ENCODE data around the gene MAG.
"Not testable (repeated sequence)": the region's sequence is repeated elsewhere in the genome, so short reads cannot be mapped to it uniquely, and the experiment has no call there.

The MAG gene

GRCh38 chr19:35286101-35286500 is 5.9 kb upstream of the MAG start:
- H3K9me3 ChIP-seq (ENCODE audit: insufficient read depth, low read depth, low read length); H3K4me1 ChIP-seq (ENCODE audit: insufficient read depth, low read length); H3K9ac ChIP-seq (ENCODE audit: low read depth, low read length); H3K4me3 ChIP-seq (ENCODE audit: low read length); H3K27me3 ChIP-seq (ENCODE audit: insufficient read depth, low read length); H3K36me3 ChIP-seq (ENCODE audit: insufficient read depth, low read length); H3K27ac ChIP-seq (ENCODE audit: low read depth, low read length): not testable (repeated sequence)
- 92% methylated on average over 5 of the region's 5 CpGs for WGBS

GRCh38 chr19:35287713-35288112 is 4.2 kb upstream of the MAG start:
- Histone ChIP-seq H3K9me3 (ENCODE audit: insufficient read depth, low read depth, low read length) (no peaks in the 10 kb centered on the region), H3K4me3 (ENCODE audit: low read length) (no peak overlapping the region), H3K36me3 (ENCODE audit: insufficient read depth, low read length) (no peaks in the 10 kb centered on the region), H3K4me1 (ENCODE audit: insufficient read depth, low read length) (peaks cover 9% of the 10 kb centered on the region), H3K27me3 (ENCODE audit: insufficient read depth, low read length) (no peaks in the 10 kb centered on the region), H3K9ac (ENCODE audit: low read depth, low read length) (no peak overlapping the region), H3K27ac (ENCODE audit: low read depth, low read length) (no peak overlapping the region)
- 95% methylated on average over 10 of the region's 10 CpGs for WGBS

DNA sequence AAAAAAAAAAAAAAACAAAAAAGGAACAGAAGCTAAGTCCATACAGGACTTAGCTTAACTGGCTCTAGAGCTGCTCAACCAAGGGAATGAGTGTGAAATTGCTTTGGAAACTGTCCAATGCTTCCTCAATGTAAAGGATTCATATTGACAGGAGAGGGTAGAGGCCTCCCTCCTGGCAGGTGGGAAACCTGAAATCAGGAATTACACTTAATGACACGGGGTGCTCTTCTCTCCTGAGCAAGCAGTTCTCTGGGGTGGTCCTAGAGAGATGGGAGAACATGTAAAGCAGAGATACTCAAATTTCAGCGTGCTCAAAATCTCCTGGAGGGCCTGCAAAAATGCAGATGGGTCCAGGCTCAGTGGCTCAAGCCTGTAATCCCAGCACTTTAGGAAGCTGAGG is 3.6 kb upstream of the MAG start:
- H3K27me3 ChIP-seq (ENCODE audit: insufficient read depth, low read length), result no peaks in the 10 kb centered on the region
- H3K27ac ChIP-seq (ENCODE audit: low read depth, low read length), result no peak overlapping the region
- H3K4me3 ChIP-seq (ENCODE audit: low read length), result no peak overlapping the region
- no peaks in the 10 kb centered on the region for H3K9me3 ChIP-seq (ENCODE audit: insufficient read depth, low read depth, low read length)
- 83% methylated on average over 2 of the region's 2 CpGs for WGBS
- peaks cover 9% of the 10 kb centered on the region for H3K4me1 ChIP-seq (ENCODE audit: insufficient read depth, low read length)
- H3K36me3 ChIP-seq (ENCODE audit: insufficient read depth, low read length), result no peaks in the 10 kb centered on the region
- H3K9ac ChIP-seq (ENCODE audit: low read depth, low read length), result no peak overlapping the region

DNA sequence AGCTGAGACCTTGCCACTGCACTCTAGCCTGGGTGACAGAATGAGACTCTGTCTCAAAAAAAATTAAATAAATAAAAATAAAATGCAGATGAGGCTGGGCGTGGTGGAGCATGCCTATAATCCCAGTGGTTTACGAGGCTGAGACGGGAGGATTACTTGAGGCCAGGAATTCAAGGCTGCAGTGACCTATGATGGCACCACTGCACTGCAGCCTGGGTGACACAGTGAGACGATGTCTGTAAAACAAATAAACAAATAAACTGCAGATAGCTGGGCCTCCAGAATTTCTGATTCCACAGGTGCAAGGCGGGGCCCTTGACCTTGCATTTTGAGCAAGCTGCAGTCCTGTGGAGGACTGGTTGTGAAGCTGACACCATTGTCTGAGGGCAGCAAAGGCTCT is 3.1 kb upstream of the MAG start:
- H3K36me3 ChIP-seq (ENCODE audit: insufficient read depth, low read length), result no peaks in the 10 kb centered on the region

DNA sequence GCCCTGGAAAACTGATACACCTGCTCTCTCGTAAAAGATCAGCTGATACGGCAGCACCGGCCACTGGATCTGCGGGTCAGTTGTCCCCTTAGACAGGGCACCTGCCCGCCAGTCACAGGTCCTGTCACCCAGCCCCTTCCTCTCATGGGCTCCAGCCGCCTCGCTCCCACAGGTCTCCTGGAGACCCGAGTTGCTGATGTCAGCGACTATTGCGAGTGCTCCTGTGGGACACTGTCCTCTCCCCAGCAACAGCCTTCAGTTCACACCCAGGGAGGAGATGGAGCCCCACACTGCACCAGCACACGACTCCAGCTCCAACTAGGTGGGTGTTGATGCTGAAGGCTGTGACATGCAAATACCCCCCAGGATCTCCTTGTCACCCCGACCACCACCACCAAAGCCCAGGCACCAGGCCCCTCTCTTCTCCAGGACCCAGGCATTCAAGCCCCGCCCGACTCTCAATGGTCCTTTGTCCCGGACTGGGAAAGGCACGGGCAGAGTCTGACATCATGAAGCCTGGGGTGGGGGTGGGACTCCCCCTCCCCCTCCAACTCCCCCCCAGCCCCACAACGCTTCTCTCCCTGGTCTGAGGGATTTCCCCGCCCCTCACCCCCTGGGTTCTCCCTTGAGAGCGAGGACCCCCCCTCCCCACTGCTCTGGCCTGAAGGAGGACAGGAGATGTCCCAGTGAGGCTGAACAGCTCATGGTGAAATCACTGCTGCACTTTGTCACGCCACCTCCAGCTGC is 1.4 kb upstream of the MAG start:
- Histone ChIP-seq H3K27ac (ENCODE audit: low read depth, low read length) (no peak overlapping the region), H3K9ac (ENCODE audit: low read depth, low read length) (no peak overlapping the region), H3K27me3 (ENCODE audit: insufficient read depth, low read length) (no peaks in the 10 kb centered on the region), H3K4me3 (ENCODE audit: low read length) (no peak overlapping the region), H3K4me1 (ENCODE audit: insufficient read depth, low read length) (peaks cover 6% of the 10 kb centered on the region; the same call in 1 of the 2 replicates), H3K9me3 (ENCODE audit: insufficient read depth, low read depth, low read length) (no peaks in the 10 kb centered on the region), H3K36me3 (ENCODE audit: insufficient read depth, low read length) (no peaks in the 10 kb centered on the region)
- WGBS, result 84% methylated on average over 16 of the region's 20 CpGs

More for the DNA sequence above, 3.1 kb upstream of the MAG start:
- Histone ChIP-seq H3K4me3 (ENCODE audit: low read length) (no peak overlapping the region), H3K9me3 (ENCODE audit: insufficient read depth, low read depth, low read length) (no peaks in the 10 kb centered on the region), H3K4me1 (ENCODE audit: insufficient read depth, low read length) (peaks cover 12% of the 10 kb centered on the region), H3K27ac (ENCODE audit: low read depth, low read length) (no peak overlapping the region), H3K27me3 (ENCODE audit: insufficient read depth, low read length) (no peaks in the 10 kb centered on the region), H3K9ac (ENCODE audit: low read depth, low read length) (no peak overlapping the region)
- 88% methylated on average over 5 of the region's 5 CpGs for WGBS

GRCh38 chr19:35291259-35291658 is 702 bp upstream of the MAG start:
- Histone ChIP-seq H3K36me3 (ENCODE audit: insufficient read depth, low read length) (no peaks in the 10 kb centered on the region), H3K4me3 (ENCODE audit: low read length) (no peak overlapping the region), H3K27me3 (ENCODE audit: insufficient read depth, low read length) (no peaks in the 10 kb centered on the region), H3K4me1 (ENCODE audit: insufficient read depth, low read length) (peaks cover 6% of the 10 kb centered on the region; the same call in 1 of the 2 replicates), H3K9ac (ENCODE audit: low read depth, low read length) (no peak overlapping the region), H3K9me3 (ENCODE audit: insufficient read depth, low read depth, low read length) (no peaks in the 10 kb centered on the region), H3K27ac (ENCODE audit: low read depth, low read length) (no peak overlapping the region)
- whole genome bisulfite sequencing, result 83% methylated on average over 6 of the region's 6 CpGs

DNA sequence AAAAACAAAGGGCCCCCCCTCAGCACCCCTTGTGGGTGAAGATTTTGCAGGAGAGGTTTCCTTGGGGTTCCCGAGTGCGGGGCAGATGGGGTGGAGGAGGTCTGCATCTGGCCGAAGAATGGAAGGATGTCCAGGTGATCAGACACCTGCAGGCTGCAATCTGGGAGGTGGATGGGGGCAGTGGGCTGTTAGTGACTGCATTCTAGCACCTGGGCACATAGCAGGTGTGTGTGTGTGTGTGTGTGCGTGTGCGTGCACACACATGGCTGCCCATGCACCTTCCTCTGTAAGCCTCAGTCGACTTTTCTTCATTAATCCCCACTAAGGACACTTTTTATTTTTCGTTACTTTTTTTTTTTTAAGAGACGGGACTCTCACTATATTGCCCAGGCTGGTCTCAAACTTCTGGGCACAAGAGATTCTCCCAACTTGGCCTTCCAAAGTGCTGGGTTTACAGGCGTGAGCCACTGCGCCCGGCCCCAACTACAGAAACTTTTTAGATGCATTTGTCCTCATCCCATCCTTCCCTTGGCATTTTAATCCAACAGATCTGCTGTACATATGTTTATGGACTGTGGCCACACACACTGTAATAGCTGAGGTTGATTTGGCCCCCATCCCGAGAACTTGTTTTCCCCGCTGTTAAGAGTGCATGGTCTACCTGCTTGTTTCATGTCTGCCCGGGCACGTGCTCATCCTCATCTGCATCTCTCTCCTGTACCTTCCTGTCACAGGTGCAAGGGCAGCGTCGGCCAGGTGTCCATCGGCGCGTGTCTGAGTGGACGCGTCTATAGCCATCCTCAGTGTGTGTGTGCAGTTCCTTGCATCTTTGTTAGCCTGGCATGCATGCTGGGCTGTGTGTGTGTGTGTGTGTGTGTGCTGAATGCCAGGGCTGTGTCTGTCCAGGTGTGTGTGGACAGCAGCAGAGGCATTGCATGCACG is 731 bp downstream of the MAG start:
- Histone ChIP-seq H3K9me3 (ENCODE audit: insufficient read depth, low read depth, low read length) (no peaks in the 10 kb centered on the region), H3K4me1 (ENCODE audit: insufficient read depth, low read length) (peaks cover 6% of the 10 kb centered on the region; the same call in 1 of the 2 replicates), H3K4me3 (ENCODE audit: low read length) (no peak overlapping the region), H3K27ac (ENCODE audit: low read depth, low read length) (no peak overlapping the region), H3K27me3 (ENCODE audit: insufficient read depth, low read length) (no peaks in the 10 kb centered on the region), H3K9ac (ENCODE audit: low read depth, low read length) (no peak overlapping the region), H3K36me3 (ENCODE audit: insufficient read depth, low read length) (no peaks in the 10 kb centered on the region)
- WGBS, result 88% methylated on average over 23 of the region's 23 CpGs

DNA sequence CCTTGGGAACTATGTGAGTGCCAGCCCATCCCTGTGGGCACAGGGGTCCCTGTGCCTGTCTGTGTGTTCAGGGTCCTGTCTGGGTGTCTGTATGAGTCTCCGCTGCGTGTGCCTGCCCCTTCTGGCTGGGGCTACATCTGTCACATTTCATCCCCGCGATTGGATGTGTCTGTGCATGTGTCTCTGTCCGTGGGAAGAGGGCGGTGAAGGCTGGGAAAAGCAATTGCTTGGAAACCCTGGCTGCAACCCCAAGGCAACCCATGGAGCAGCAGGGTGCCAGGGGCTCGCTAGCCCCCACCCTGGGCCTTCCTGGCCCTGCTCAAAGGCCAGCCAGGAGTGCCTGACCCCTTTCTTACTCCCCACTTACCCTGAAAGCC is 1.4 kb downstream of the MAG start:
- WGBS, result 80% methylated on average over 7 of the region's 7 CpGs
- Histone ChIP-seq H3K4me1 (ENCODE audit: insufficient read depth, low read length) (peaks cover 6% of the 10 kb centered on the region; the same call in 1 of the 2 replicates), H3K9me3 (ENCODE audit: insufficient read depth, low read depth, low read length) (no peaks in the 10 kb centered on the region), H3K27me3 (ENCODE audit: insufficient read depth, low read length) (no peaks in the 10 kb centered on the region), H3K27ac (ENCODE audit: low read depth, low read length) (no peak overlapping the region), H3K4me3 (ENCODE audit: low read length) (no peak overlapping the region), H3K9ac (ENCODE audit: low read depth, low read length) (no peak overlapping the region), H3K36me3 (ENCODE audit: insufficient read depth, low read length) (no peaks in the 10 kb centered on the region)

- H3K9ac ChIP-seq (ENCODE audit: low read depth, low read length), result no peak overlapping the region
- H3K9me3 ChIP-seq (ENCODE audit: insufficient read depth, low read depth, low read length), result no peaks in the 10 kb centered on the region
- H3K27ac ChIP-seq (ENCODE audit: low read depth, low read length), result no peak overlapping the region
- H3K4me3 ChIP-seq (ENCODE audit: low read length), result no peak overlapping the region
- H3K4me1 ChIP-seq (ENCODE audit: insufficient read depth, low read length), result peaks cover 6% of the 10 kb centered on the region; the same call in 1 of the 2 replicates
- WGBS, result 79% methylated on average over 17 of the region's 17 CpGs
- H3K36me3 ChIP-seq (ENCODE audit: insufficient read depth, low read length), result no peaks in the 10 kb centered on the region
- no peaks in the 10 kb centered on the region for H3K27me3 ChIP-seq (ENCODE audit: insufficient read depth, low read length)
These were observed 1.8 kb downstream of the MAG start for GRCh38 chr19:35293808-35294207.

DNA sequence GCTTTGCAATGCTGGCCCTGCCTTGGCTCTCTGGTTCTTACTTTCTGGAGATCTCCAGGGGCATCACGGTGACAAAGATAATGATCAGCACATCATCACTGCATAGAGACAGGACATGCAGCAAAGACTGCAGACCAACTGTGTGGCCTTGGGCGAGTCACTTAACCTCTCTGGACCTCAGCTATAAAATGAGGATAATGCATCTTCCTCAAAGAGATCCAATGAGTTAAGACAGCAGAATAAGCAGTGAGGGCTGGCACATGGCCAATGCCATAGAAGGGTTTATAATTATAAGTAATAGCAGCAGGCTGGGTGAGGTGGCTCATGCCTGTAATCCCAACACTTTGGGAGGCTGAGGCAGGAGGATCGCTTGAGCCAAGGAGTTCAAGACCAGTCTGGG is 2.4 kb downstream of the MAG start:
- Histone ChIP-seq H3K27ac (ENCODE audit: low read depth, low read length) (no peak overlapping the region), H3K36me3 (ENCODE audit: insufficient read depth, low read length) (no peaks in the 10 kb centered on the region), H3K27me3 (ENCODE audit: insufficient read depth, low read length) (no peaks in the 10 kb centered on the region), H3K9me3 (ENCODE audit: insufficient read depth, low read depth, low read length) (no peaks in the 10 kb centered on the region), H3K4me1 (ENCODE audit: insufficient read depth, low read length) (peaks cover 6% of the 10 kb centered on the region; the same call in 1 of the 2 replicates), H3K4me3 (ENCODE audit: low read length) (no peak overlapping the region), H3K9ac (ENCODE audit: low read depth, low read length) (no peak overlapping the region)
- 90% methylated on average over 3 of the region's 3 CpGs for WGBS
